HG02885 (cell line): ENCODE results near the gene TGFBR3.

Source experiments
- ATAC-seq: cut with Tn5 transposase; IDR thresholded peaks from one replicate; pipeline ENCODE4 v1.9.1; 2021; ENCODE audit warnings: mild to moderate bottlenecking; ENCODE audit not compliant: unreplicated experiment, poor library complexity

TGFBR3 gene

GRCh38 chr1:91804546-91805023 is 81.4 kb downstream of the TGFBR3 start:
- ATAC-seq: peak; percentile 41

GRCh38 chr1:91803847-91804545 is 82.0 kb downstream of the TGFBR3 start:
- ATAC-seq: peak; percentile 83

GRCh38 chr1:91803123-91803522 is 82.8 kb downstream of the TGFBR3 start:
- ATAC-seq: no peak

GRCh38 chr1:91801496-91802115 is 84.3 kb downstream of the TGFBR3 start:
- no peak for ATAC-seq

GRCh38 chr1:91799863-91800262 is 86.1 kb downstream of the TGFBR3 start:
- no peak for ATAC-seq

GRCh38 chr1:91799159-91799558 is 86.8 kb downstream of the TGFBR3 start:
- no peak for ATAC-seq

GRCh38 chr1:91798740-91799139 is 87.2 kb downstream of the TGFBR3 start:
- no peak for ATAC-seq

- no peak for ATAC-seq
Measured at GRCh38 chr1:91798241-91798648, 87.7 kb downstream of the TGFBR3 start.

GRCh38 chr1:91797164-91797563 is 88.8 kb downstream of the TGFBR3 start:
- ATAC-seq: no peak

- no peak for ATAC-seq
Measured at GRCh38 chr1:91796390-91796654, 89.6 kb downstream of the TGFBR3 start.

GRCh38 chr1:91795591-91796389 is 90.2 kb downstream of the TGFBR3 start:
- ATAC-seq: no peak

GRCh38 chr1:91793877-91794276 is 92.1 kb downstream of the TGFBR3 start:
- ATAC-seq: no peak

GRCh38 chr1:91793189-91793588 is 92.8 kb downstream of the TGFBR3 start:
- no peak for ATAC-seq

GRCh38 chr1:91792489-91793071 is 93.4 kb downstream of the TGFBR3 start:
- no peak for ATAC-seq

- no peak for ATAC-seq
Measured at GRCh38 chr1:91791691-91792488, 94.1 kb downstream of the TGFBR3 start.

- no peak for ATAC-seq
Measured at GRCh38 chr1:91791103-91791502, 94.8 kb downstream of the TGFBR3 start.

- no peak for ATAC-seq
Measured at GRCh38 chr1:91790392-91790791, 95.6 kb downstream of the TGFBR3 start.

GRCh38 chr1:91789273-91789997 is 96.5 kb downstream of the TGFBR3 start:
- no peak for ATAC-seq

- ATAC-seq: no peak
Measured at GRCh38 chr1:91787919-91788318, 98.0 kb downstream of the TGFBR3 start.

GRCh38 chr1:91784616-91785015 is 101.3 kb downstream of the TGFBR3 start:
- no peak for ATAC-seq
